Stomach (tissue), 9 donors: ENCODE results near the gene NRCAM. TPM values are rescaled to one million over a fixed set of nuclear protein-coding genes. Genes with fewer than 3 reads are reported as not detected.

ENCODE experiments used
- DNase-seq, 2 donors: peaks; one replicate each; pipeline versions ENCODE4 v3.0.0 to v3.0.0-alpha.2; 2013 to 2019
- H3K27ac ChIP-seq, 5 donors: fragments of 200-600 bp in 4 of 5; sonication (generic) in 4 of 5; one replicate each; pipeline ENCODE4 v1.5.1; 2013 to 2019; ENCODE audit warnings: mild to moderate bottlenecking in 1 of 5, moderate library complexity in 1 of 5
- H3K27me3 ChIP-seq, 3 donors: fragments of 200-600 bp; sonication (generic); one replicate each; pipeline ENCODE4 v1.5.1; 2017 to 2019; ENCODE audit warnings: mixed run types in 1 of 3
- H3K36me3 ChIP-seq, 4 donors: fragments of 200-600 bp; sonication (generic); 1 replicate in 3 of 4; 2 replicates in 1 of 4; pipeline ENCODE4 v1.5.1; 2016 to 2019
- H3K4me1 ChIP-seq, 4 donors: fragments of 200-600 bp; sonication (generic); one replicate each; pipeline ENCODE4 v1.5.1; 2016 to 2019
- H3K4me3 ChIP-seq, 4 donors: fragments of 200-600 bp; sonication (generic) in 3 of 4; one replicate each; pipeline ENCODE4 v1.5.1; 2016 to 2019; ENCODE audit warnings: mild to moderate bottlenecking in 1 of 4
- H3K9me3 ChIP-seq, 4 donors: fragments of 200-600 bp; sonication (generic); one replicate each; pipeline ENCODE4 v1.5.1; 2016 to 2019
- CTCF ChIP-seq, 7 experiments: fragments of 450-650 bp in 4 of 7; fragments of 200-600 bp in 3 of 7; sonication (generic) in 3 of 7; IDR thresholded peaks; one replicate each; pipeline ENCODE4 v1.5.1; 2016 to 2019; ENCODE audit warnings: antibody characterized with exemption in 7 of 7, control low read depth in 2 of 7, mild to moderate bottlenecking in 1 of 7
- EP300 ChIP-seq: sonication (generic); formaldehyde crosslinking; IDR thresholded peaks from one replicate; pipeline ENCODE4 v1.6.1; 2017; ENCODE audit warnings: antibody characterized with exemption
- POLR2A ChIP-seq, 4 donors: fragments of 450-650 bp; IDR thresholded peaks; one replicate each; pipeline ENCODE4 v1.6.1; 2016; ENCODE audit warnings: antibody characterized with exemption in 4 of 4, control low read depth in 2 of 4, mild to moderate bottlenecking in 1 of 4, moderate library complexity in 1 of 4
- POLR2AphosphoS5 ChIP-seq, 3 donors: sonication (generic); formaldehyde crosslinking; IDR thresholded peaks; one replicate each; pipeline ENCODE4 v1.6.1; 2016; ENCODE audit warnings: antibody characterized with exemption in 3 of 3
- WGBS, 5 donors: extraction: QIAGEN DNeasy Blood & Tissue Kit in 3 of 5; methylation state at CpG; one replicate each; pipeline versions ENCODE4 v1.1.5 to v1.1.7; 2013 to 2018; 5-methylcytosine and 5-hydroxymethylcytosine counted together
- intact Hi-C: fragments of 100-400 bp; cut with DNase I; formaldehyde crosslinking; loops from one replicate; pipeline ENCODE4 v1.15.1; 2023; ENCODE audit warnings: low total_unique reads
- polyA plus RNA-seq, 3 donors: library from polyadenylated mRNA; stranded (reverse); fragments of 200-250 nt; gene quantifications; one replicate each; pipeline ENCODE4 v1.2.3, GENCODE V29; 2013
- total RNA-seq, 5 donors: library from RNA; depleted of rRNA; stranded (reverse); fragments of >200 nt; gene quantifications; one replicate each; pipeline versions ENCODE4 v1.1.0 to v1.2.3, GENCODE V29; 2014 to 2016
- donor health status: healthy with polysubstance abuse.
- donor health status: Bipolar disorder and iron deficiency.
- donor health status: healthy.

Gene NRCAM
- total and polyA plus RNA-seq, 8 donors: 1.2 to 9.4 (median 2.3) TPM

GRCh38 chr7:108436906-108437305 lies 19.3 kb downstream of the NRCAM start:
- 88 to 97% (median 93%) methylated on average over 3 of the region's 3 CpGs for WGBS, 5 donors
- intact Hi-C loops: no loop called here
- TF ChIP-seq CTCF (IDR thresholded peaks at IDR 0.05): no peak
- TF ChIP-seq POLR2AphosphoS5 (IDR thresholded peaks at IDR 0.05): no peak
- no peak for TF ChIP-seq POLR2A (IDR thresholded peaks at IDR 0.05)
- TF ChIP-seq EP300: no peak

GRCh38 chr7:108434010-108434409 lies 22.2 kb downstream of the NRCAM start:
- 64 to 77% (median 76%) methylated on average over 2 of the region's 2 CpGs for WGBS, 5 donors
- Histone ChIP-seq H3K9me3 (no peaks in the 10 kb centered on the region), H3K27ac (no peak overlapping the region), H3K27me3 (no peaks in the 10 kb centered on the region), H3K4me3 (no peak overlapping the region), H3K4me1 (no peaks in the 10 kb centered on the region), H3K36me3 (no peaks in the 10 kb centered on the region)
- TF ChIP-seq POLR2A (IDR thresholded peaks at IDR 0.05) (no peak), POLR2AphosphoS5 (IDR thresholded peaks at IDR 0.05) (no peak), CTCF (IDR thresholded peaks at IDR 0.05) (no peak), EP300 (no peak)
- intact Hi-C loops: no loop called here
- DNase-seq: no peak

More at GRCh38 chr7:108436906-108437305, 19.3 kb downstream of the NRCAM start:
- no peak overlapping the region for H3K27ac ChIP-seq
- H3K9me3 ChIP-seq: no peaks in the 10 kb centered on the region
- DNase-seq: no peak
- H3K27me3 ChIP-seq: no peaks in the 10 kb centered on the region
- no peaks in the 10 kb centered on the region for H3K36me3 ChIP-seq
- H3K4me3 ChIP-seq: no peak overlapping the region
- H3K4me1 ChIP-seq: no peaks in the 10 kb centered on the region

- Histone ChIP-seq H3K4me3 (no peak overlapping the region), H3K36me3 (no peaks in the 10 kb centered on the region), H3K27ac (no peak overlapping the region), H3K27me3 (no peaks in the 10 kb centered on the region), H3K9me3 (no peaks in the 10 kb centered on the region), H3K4me1 (no peaks in the 10 kb centered on the region)
- DNase-seq: no peak
- 69 to 92% (median 85%) methylated on average over 1 of the region's 1 CpG for WGBS, 5 donors
- intact Hi-C loops: no loop called here
- TF ChIP-seq POLR2AphosphoS5 (IDR thresholded peaks at IDR 0.05) (no peak), CTCF (IDR thresholded peaks at IDR 0.05) (no peak), EP300 (no peak), POLR2A (IDR thresholded peaks at IDR 0.05) (no peak)
Observed at GRCh38 chr7:108431099-108431498, 25.1 kb downstream of the NRCAM start.

GRCh38 chr7:108430664-108431063 lies 25.6 kb downstream of the NRCAM start:
- intact Hi-C loops: no loop called here
- no peaks in the 10 kb centered on the region for H3K27me3 ChIP-seq
- DNase-seq: no peak
- H3K9me3 ChIP-seq: no peaks in the 10 kb centered on the region
- no peaks in the 10 kb centered on the region for H3K4me1 ChIP-seq
- no peak overlapping the region for H3K4me3 ChIP-seq
- 18 to 39% (median 36%) methylated on average over 1 of the region's 1 CpG for WGBS, 5 donors
- no peak overlapping the region for H3K27ac ChIP-seq
- TF ChIP-seq POLR2A (IDR thresholded peaks at IDR 0.05) (no peak), CTCF (IDR thresholded peaks at IDR 0.05) (no peak), POLR2AphosphoS5 (IDR thresholded peaks at IDR 0.05) (no peak), EP300 (no peak)
- H3K36me3 ChIP-seq: no peaks in the 10 kb centered on the region
